Esophagus squamous epithelium (tissue), 5 donors: Measurements from ENCODE around the gene SMO. TPM values are rescaled to one million over a fixed set of nuclear protein-coding genes. Genes with fewer than 3 reads are reported as not detected.

Source experiments
- DNase-seq: peaks from one replicate; lab custom pipeline; 2025; lab: John Stamatoyannopoulos, UW
- H3K27ac ChIP-seq, 4 donors: fragments of 200-600 bp; sonication (generic); one replicate each; pipeline ENCODE4 v1.5.1; 2016 to 2019; ENCODE audit warnings: mild to moderate bottlenecking in 1 of 4
- H3K27me3 ChIP-seq, 4 donors: fragments of 200-600 bp; sonication (generic); 1 replicate in 3 of 4; 2 replicates in 1 of 4; pipeline versions ENCODE4 v1.5.1 to v1.6.0; 2017 to 2021; ENCODE audit warnings: antibody characterized with exemption in 1 of 4
- H3K36me3 ChIP-seq, 3 donors: fragments of 200-600 bp; sonication (generic); one replicate each; pipeline ENCODE4 v1.5.1; 2016 to 2019
- H3K4me1 ChIP-seq, 3 donors: fragments of 200-600 bp; sonication (generic); one replicate each; pipeline ENCODE4 v1.5.1; 2017 to 2019
- H3K4me3 ChIP-seq, 4 donors: fragments of 200-600 bp; sonication (generic); 1 replicate in 3 of 4; 2 replicates in 1 of 4; pipeline ENCODE4 v1.5.1; 2016 to 2019; ENCODE audit warnings: mild to moderate bottlenecking in 2 of 4, moderate library complexity in 1 of 4
- H3K9me3 ChIP-seq, 3 donors: fragments of 200-600 bp; sonication (generic); one replicate each; pipeline ENCODE4 v1.5.1; 2016 to 2019
- POLR2A ChIP-seq, 4 donors: fragments of 450-650 bp; IDR thresholded peaks; one replicate each; pipeline ENCODE4 v1.6.1; 2017; ENCODE audit warnings: antibody characterized with exemption in 4 of 4, mild to moderate bottlenecking in 4 of 4, moderate library complexity in 3 of 4
- WGBS, 2 donors: methylation state at CpG; one replicate each; pipeline ENCODE4 v1.1.5; 2018; 5-methylcytosine and 5-hydroxymethylcytosine counted together
- intact Hi-C: fragments of 100-400 bp; cut with DNase I; formaldehyde crosslinking; loops from one replicate; pipeline ENCODE4 v1.15.0; 2022
- total RNA-seq, 4 donors: library from RNA; depleted of rRNA; stranded (reverse); fragments of >200 nt; gene quantifications; one replicate each; pipeline ENCODE4 v1.1.0, GENCODE V29; 2016
- TF ChIP-seq, protein P1 (sequence below), 6 experiments: fragments of 450-650 bp in 4 of 6; fragments of 200-600 bp in 2 of 6; sonication (generic) in 2 of 6; IDR thresholded peaks; one replicate each; pipeline ENCODE4 v1.5.1; 2016 to 2019; ENCODE audit warnings: antibody characterized with exemption in 6 of 6, mild to moderate bottlenecking in 4 of 6, moderate library complexity in 4 of 6
- donor health status: DM: yes; HTN: yes; CAD: no.

The SMO gene
- total RNA-seq, 4 donors from 2014 or later: 9.2 to 18.4 (median 10.4) TPM

DNA sequence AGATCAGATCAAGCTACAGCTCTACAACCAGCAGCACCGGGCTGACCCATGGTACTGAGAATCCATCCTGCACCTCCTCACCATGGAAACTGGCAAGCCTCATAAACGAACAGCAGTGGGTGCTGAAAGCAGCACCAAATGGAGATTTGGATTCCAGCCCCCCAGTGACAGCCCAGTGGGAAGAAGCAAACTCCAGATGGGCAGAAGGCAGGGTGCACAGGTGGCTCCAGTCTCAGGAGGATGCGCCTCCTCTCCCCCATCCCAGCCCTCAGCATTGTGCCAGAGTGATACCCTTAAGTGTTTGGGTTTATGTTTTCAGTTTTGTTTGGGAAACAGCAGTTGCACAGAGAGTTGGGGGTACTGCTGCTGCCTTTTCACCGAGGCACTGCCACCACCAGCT, 20.6 kb upstream of the SMO start:
- Histone ChIP-seq H3K27ac (no peak overlapping the region), H3K27me3 (peaks cover 0 to 5% (median 0%) of the 10 kb centered on the region in 4 donors), H3K36me3 (no peaks in the 10 kb centered on the region), H3K9me3 (no peaks in the 10 kb centered on the region), H3K4me1 (peaks cover 0 to 22% (median 6%) of the 10 kb centered on the region in 3 donors), H3K4me3 (no peak overlapping the region)
- WGBS, 2 donors: 82 to 88% methylated on average over 4 of the region's 4 CpGs
- DNase-seq: no peak
- intact Hi-C loops: no loop called here
- no peak for TF ChIP-seq POLR2A (IDR thresholded peaks at IDR 0.05)
- TF ChIP-seq, protein P1, sequence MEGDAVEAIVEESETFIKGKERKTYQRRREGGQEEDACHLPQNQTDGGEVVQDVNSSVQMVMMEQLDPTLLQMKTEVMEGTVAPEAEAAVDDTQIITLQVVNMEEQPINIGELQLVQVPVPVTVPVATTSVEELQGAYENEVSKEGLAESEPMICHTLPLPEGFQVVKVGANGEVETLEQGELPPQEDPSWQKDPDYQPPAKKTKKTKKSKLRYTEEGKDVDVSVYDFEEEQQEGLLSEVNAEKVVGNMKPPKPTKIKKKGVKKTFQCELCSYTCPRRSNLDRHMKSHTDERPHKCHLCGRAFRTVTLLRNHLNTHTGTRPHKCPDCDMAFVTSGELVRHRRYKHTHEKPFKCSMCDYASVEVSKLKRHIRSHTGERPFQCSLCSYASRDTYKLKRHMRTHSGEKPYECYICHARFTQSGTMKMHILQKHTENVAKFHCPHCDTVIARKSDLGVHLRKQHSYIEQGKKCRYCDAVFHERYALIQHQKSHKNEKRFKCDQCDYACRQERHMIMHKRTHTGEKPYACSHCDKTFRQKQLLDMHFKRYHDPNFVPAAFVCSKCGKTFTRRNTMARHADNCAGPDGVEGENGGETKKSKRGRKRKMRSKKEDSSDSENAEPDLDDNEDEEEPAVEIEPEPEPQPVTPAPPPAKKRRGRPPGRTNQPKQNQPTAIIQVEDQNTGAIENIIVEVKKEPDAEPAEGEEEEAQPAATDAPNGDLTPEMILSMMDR (IDR thresholded peaks at IDR 0.05): no peak

DNA sequence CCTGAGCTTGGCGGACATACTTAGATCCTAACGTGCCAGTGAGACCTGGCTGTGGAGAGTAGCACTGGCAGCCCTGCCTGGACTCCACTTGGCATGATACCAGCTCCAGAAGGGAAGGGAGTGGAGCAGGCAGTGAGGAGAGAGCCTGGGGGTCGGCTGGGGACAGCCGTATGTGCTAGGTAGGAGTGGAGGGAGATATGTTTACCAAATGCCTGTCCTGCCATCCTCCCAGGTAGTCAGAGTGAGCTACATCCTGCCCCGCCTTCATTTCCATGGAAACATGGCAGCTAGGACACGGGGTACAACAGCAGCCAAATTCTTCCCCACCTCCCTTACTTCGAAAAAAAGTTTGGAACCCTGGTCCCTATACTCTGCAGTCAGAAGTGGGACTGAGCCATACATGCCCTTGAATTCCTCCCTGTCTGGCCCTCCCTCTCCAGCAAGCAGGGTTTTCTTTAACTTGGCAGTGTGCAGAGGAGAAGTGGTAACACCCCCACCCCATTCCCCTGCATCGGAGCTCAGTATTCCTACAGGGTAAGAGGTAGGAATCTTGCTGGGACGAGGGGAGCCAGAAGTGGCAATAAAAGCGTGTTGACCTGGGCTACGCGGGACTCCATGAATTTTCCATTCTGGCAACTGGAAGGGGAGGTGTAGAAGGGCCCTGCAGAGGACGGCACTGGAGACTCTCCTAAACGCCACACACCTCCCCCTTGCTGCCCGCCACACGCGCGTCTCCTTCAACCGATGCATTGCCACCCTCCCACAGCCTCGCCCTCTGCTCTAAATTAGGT, 20.0 kb upstream of the SMO start:
- WGBS, 2 donors: 46 to 59% methylated on average over 16 to 18 of the region's 20 CpGs
- H3K27ac ChIP-seq: peak overlapping the region in 2 of 4 donors; percentile 32 to 48
- DNase-seq: no peak

DNA sequence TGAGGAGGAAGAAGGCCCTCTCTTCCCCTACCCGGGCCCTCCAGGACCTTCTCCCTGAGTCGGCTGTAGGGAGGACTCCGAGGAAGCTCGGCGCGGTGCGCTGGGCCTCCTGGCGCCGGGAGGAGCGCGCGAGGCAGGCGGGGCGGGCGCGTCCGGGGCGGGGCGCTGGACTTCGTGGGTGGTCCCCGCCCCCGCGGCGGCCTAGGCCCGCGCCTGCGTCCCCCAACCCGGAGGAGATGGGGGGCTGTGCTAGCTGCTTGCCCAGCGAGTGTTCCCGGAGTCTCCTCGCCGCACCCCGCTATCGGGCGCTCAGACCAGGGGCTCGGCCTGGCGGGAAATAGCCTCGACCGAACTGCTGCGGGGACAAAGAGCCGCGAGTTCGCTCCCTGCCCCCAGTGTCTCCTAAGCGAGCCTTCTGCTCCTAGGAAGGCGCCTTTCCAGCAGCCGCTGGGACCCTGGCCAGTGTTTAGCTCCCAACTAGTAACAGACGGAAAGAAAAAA, 19.2 kb upstream of the SMO start:
- H3K4me1 ChIP-seq: peaks cover 0 to 22% (median 6%) of the 10 kb centered on the region in 3 donors
- no peaks in the 10 kb centered on the region for H3K36me3 ChIP-seq
- peak overlapping the region in 3 of 4 donors; percentile 8 to 49 (median 48) for H3K27ac ChIP-seq
- intact Hi-C loops: no loop called here
- WGBS, 2 donors: 5 to 16% methylated on average over 11 to 12 of the region's 47 CpGs
- DNase-seq: no peak
- H3K27me3 ChIP-seq: peaks cover 0 to 5% (median 0%) of the 10 kb centered on the region in 4 donors
- H3K4me3 ChIP-seq: peak overlapping the region; percentile 27 to 67 (median 50)
- TF ChIP-seq POLR2A (IDR thresholded peaks at IDR 0.05): no peak
- TF ChIP-seq, protein P1 (IDR thresholded peaks at IDR 0.05): no peak
- no peaks in the 10 kb centered on the region for H3K9me3 ChIP-seq

More for the DNA sequence above, 20.0 kb upstream of the SMO start:
- H3K36me3 ChIP-seq: no peaks in the 10 kb centered on the region
- intact Hi-C loops: no loop called here
- peak overlapping the region; percentile 27 to 67 (median 50) for H3K4me3 ChIP-seq
- TF ChIP-seq, protein P1 (IDR thresholded peaks at IDR 0.05): no peak
- no peak for TF ChIP-seq POLR2A (IDR thresholded peaks at IDR 0.05)
- peaks cover 0 to 5% (median 0%) of the 10 kb centered on the region in 4 donors for H3K27me3 ChIP-seq
- H3K9me3 ChIP-seq: no peaks in the 10 kb centered on the region
- peaks cover 0 to 22% (median 6%) of the 10 kb centered on the region in 3 donors for H3K4me1 ChIP-seq

DNA sequence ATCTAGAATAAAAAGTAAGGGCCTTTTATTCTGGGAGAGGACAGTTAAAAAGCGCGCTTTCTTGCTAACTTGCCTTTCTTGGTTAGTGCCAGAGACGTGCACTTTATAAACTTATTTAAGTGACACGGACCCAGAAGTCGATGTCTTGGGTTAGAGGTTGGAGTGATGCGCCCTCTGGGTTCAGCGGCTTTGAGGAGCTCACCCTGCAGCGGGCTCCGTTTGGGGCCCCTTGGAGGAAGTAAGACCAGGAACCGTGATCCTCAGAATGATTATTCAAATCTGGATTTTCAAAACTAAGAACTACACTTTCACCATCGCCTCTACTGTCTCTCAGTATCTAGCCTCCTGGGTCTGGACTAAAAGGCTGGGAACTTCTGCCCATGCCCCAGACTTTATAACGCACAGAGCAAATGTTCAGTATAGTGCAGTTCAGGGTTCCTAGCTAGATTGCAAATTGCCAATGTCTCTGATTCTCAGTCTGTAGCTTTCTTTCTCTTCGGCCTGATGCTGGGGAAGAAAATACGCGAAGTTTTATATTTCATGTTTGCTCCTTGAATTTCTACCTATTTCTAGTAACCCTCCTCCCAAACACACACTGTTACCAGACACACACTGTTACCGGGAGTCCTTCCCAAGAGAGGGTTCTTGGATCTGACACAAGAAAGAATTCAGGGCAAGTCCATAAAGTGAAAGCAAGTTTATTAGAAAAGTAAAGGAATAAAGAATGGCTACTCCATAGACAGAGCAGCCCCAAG, 18.6 kb upstream of the SMO start:
- intact Hi-C loops: no loop called here
- Histone ChIP-seq H3K4me3 (peak overlapping the region in 3 of 4 donors; percentile 46 to 67 (median 54)), H3K9me3 (no peaks in the 10 kb centered on the region), H3K27me3 (peaks cover 0 to 5% (median 0%) of the 10 kb centered on the region in 4 donors), H3K36me3 (no peaks in the 10 kb centered on the region), H3K4me1 (peaks cover 0 to 22% (median 6%) of the 10 kb centered on the region in 3 donors), H3K27ac (peak overlapping the region in 2 of 4 donors; percentile 48 to 49)
- DNase-seq: no peak
- TF ChIP-seq POLR2A (IDR thresholded peaks at IDR 0.05): no peak
- TF ChIP-seq, protein P1 (IDR thresholded peaks at IDR 0.05): no peak
- WGBS, 2 donors: 59 to 62% methylated on average over 16 of the region's 16 CpGs
